Measurements from ENCODE around the gene TMEM72.

The TMEM72 gene

DNA sequence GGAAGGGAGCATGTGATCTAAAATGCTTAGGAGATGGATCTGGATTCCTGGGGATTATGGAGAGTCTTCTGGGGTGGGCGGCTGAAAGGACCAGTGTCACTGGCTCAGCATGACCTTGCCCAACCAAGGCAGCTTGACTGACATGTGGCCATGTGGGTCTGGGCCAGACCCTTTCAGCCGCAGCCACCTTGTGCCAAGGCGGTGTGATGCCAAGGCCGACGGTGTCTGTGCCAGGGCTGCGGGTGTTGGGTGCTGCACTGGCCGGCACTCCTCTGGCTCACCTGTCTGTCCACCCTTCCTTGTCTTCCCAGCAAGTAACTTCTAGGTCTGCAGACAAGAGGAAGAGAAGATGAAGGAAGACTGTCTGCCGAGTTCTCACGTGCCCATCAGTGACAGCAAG, 58.7 kb downstream of the TMEM72 start:
- DNase-seq, result no peak

DNA sequence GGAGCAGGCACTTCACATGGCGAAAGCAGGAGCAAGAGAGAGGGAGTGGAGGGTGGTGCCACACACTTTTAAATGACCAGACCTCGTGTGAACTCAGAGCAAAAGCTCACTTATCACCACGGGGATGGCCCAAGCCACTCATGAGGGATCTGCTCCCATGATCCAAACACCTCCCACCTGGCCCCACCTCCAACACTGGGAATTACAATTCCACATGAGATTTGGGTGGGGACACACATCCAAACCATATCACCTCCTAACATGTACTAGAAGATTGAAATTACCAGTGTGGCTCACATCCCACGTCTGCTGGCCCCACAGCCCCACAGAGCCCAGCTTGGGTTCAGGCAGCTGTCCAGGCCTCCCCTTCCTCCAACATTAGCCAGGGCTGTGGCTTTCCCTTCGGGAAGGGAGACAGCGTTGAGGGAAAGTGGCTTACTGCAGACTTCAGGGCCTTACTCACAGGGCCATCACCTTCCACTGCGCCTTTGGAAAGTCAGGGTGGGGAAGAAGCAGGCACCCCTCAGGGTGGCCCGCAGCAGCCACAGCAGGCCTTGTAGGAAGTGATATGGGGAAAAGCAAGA, 59.8 kb downstream of the TMEM72 start:
- DNase-seq, result no peak

DNA sequence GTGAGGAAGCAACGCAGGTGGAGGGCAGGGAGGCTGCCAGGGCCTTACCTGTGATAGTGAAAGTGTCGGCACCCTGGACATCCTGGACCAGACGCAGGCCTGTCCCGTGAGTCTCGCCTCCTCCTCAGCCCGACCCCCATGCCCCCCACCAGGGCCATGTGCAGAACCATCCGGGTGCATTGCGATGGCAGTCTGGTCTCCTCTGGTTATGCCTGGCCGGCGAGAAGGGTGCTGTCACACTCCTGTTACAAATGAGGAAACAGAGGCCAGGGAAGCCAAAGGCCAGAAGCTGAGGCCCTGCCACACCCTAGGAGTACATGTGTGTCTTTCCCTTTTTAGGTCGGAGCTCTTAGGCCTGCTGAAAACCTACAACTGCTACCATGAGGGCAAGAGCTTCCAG, 60.3 kb downstream of the TMEM72 start:
- DNase-seq, result no peak

DNA sequence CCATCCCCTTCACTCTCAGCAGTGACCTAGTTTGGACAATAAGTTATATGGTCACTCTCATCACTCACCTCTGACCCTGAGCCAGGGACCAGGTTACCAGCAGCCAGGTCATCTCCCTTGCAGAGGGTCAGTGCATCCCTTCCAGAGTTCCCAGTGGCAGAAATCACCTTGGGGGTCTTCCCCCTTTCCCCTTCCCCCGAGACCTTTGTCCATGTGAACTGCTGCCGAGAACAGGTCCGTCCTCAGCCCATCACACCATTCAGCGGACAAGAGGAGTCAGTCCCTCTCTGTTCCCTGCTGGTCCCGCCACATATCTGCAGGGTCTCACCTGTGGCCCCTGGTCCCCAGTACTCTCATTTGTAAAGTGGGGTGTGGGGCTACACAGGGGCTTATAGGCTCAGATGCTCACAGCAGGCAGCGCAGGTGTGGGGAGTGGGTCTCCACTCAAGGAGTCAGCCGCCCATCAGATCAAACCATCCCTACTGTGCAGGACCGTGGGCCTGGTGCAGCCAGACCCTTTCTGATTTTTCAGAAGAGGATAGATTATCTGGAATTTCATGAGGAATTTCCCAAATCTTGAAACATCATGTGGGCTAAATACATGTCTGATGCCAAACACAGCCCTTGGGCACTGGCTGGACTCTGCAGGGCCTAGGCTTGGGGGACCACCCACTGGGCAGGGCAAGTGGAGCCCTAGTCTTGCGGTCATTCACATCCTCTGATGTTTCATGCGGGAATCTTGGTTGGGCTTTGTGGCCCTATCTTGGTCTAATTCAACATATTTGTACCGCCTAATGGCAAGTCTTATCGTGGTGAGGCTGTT, 61.0 kb downstream of the TMEM72 start:
- no peak for DNase-seq

DNA sequence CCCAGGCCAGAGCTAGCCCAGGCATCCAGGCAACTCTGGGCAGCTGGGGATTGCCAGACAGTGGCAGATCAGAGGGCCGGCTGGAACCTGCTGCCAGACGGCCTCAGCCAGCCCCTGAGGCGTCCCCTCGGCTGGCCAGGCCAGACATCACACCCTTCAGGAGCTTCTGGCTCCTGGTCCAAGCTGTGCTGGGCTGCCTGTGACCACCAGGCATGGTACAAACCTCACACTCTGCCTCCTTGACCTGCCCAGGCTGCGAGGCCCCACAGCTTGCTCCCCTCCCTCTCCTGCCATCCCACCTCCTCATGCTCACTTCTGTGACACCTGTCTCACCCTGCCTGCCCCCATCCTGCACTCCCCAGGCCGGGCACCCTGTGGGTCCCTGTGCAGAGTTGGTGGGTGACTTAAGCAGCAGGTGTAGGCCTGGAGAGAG, 61.8 kb downstream of the TMEM72 start:
- no peak for DNase-seq

DNA sequence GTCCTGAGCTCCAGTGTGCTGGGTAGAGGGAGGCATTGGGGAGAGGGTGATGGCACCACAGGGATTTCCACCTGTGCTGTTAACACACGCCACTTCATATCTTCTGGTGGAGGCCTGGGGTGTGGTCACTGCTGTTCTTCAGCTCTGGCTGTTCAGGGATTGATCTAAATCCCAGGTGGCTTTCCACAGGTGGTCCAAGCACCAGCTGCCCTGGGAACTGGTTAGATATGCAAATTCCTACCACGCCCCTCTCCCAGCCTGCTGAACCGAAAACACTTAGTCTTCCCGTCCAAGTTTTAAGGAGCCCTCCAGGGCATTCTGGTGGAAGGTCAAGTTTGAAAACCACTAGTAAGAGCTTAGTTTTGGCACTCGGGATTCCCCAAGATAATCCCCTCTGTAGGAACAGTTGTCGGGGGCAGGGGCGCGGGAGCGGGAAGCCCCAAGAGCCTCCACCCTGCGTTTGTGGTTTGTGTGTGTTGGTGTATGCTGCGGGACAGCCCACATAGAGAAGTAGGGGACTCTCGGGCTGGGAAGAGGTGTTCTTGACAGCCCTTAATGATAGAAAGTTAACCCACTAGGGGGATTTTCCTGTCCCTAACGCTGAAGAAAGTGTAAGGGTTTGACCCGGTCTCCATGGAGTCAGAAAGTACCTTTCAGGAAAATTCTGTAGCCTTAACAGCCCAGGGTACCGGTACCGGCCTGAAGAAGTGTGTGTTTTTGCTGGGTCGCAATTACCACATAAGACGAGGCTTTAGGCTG, 62.4 kb downstream of the TMEM72 start:
- no peak for DNase-seq

DNA sequence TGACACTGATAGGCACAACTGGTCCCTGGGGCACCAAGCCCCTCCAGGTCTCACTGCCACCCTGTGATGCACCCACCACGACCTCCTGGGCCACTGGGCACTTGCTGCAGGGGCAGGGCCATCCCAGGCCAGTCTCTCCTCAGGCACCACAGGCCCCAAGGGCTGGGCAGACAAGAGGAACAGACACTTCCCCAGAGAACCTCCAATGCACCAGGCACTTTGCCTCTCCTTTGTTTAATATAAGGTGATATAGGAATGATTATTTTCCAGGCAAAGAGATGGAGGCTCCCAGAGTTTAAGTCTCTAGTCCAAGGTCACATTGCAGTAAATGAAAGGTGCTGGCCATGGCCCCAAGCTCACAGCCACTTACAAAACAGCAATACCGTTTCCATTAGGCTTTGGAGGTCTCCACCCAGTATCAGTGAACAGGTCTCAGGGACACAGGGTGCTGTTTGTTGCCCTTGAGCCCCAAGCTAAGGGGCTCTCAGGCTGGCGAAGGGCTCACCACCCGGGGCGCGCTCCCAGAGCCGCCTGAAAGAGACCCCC, 63.0 kb downstream of the TMEM72 start:
- DNase-seq, result no peak

DNA sequence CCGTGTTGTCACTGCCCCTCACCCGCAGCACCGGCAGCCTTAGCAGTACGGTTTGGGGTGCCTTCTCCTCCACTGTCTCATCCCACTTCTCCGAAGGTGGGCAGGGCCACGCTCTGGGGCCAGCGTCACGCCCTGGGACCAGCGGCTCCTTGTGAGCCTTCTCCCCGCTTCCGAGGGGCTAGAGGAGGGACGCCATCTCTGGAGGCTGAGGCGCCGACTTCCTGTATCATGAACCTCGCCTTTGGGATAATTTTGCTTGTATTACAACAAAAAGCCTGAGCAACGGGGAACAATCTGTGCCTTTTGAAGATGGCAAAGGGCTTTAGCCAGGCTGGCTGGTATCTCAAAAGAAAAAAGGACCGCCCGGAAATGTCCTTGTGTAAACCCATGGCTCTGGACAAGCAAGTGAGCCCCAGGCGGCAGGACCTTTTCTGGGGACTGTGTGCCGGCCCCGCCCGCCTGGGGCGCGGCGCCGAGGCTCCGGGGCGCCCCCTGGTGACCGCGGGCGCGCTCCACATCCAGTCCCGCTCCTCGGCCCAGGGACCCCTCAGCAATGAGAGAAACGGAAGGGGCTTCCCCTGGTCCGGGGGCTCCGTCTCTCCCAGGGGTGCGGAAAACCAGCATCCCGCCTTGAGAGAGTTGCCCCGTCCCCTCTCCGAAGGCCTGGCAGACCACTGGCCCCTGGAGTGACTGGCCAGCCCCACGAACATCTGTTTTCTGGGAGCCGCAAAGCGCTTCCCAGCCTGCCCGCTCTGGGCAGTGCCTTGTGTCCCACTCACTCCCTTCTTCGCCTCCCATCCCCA, 63.7 kb downstream of the TMEM72 start:
- DNase-seq, result peak; percentile 73

DNA sequence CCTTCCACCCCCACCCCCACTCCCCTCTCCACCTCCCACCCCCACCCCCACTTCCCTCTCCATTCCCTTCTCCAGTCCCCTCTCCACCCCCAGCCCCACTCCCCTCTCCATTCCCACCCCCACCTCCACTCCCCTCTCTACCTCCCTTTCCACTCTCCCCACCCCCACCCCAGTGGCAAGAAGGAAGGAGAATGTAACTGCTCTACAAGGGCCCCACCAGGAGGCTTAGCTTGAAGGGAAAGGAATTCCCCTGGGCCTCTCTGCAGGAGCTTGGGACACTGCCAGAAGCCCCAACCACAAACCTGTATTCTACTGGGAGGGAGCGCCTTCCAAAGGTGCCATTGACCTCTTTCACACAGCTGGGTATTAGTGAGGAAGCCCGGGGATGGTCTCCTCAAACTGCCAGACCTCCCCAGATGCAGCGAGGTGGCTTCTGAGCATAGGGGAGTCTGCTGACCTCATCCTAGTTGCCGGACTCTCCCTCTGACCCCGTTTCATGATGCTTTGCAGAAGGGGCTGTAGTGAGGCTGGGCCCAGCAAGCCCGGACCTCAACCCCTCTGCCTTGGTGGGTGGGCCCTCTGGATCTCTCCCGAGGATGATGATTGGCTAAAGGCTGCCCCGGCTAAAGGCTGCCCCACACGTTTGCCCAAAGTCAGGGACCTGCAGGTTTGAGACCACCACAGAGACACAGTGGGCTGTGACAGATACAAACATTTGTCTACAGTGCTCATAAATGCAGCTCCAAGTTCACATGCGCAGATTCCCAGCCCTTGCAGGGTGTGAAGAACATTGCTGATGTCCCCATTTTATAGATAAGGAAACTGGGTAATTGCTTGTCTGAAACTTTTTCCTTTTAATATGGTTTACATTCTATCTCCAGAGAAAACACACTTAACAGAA, 64.5 kb downstream of the TMEM72 start:
- no peak for DNase-seq

DNA sequence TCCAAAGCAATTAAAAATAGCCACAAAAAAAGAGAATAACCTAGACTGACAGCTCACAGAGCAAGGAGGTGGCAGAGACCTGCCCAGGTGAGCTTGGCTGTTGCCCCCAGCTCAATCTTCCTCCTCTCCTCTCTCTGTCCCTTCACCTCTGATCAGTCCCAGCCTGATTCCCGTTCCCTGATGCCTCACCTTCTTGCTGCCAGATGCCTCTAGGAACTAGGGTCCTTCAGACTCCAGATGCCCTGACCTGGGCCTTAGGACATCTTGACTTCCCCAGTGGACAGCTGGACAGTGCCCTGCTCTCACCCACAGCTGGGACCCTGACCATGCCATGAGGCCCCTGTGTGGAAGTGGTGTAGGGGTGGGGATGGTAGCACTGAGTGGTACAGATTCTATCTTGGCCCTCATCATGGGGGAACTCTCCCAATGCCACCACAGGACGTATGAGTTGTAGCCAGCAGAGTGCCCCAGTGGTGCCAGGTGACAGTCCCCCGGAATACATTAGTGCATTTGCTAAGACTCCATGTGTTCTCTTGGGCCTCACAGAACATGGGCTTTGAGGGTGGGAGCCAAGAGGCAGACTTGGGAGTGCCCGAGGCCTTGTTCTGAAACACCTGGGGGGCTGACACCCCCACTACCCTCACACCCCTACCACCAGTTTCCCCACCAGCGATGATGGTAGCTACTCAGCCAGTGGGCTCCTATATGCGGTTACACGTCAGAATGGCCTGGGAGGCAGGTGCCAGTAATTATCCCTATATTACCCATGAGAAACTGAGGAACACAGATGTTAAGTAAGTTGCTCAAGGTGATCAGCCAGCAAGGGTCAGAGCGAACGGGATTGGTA, 65.4 kb downstream of the TMEM72 start:
- no peak for DNase-seq

DNA sequence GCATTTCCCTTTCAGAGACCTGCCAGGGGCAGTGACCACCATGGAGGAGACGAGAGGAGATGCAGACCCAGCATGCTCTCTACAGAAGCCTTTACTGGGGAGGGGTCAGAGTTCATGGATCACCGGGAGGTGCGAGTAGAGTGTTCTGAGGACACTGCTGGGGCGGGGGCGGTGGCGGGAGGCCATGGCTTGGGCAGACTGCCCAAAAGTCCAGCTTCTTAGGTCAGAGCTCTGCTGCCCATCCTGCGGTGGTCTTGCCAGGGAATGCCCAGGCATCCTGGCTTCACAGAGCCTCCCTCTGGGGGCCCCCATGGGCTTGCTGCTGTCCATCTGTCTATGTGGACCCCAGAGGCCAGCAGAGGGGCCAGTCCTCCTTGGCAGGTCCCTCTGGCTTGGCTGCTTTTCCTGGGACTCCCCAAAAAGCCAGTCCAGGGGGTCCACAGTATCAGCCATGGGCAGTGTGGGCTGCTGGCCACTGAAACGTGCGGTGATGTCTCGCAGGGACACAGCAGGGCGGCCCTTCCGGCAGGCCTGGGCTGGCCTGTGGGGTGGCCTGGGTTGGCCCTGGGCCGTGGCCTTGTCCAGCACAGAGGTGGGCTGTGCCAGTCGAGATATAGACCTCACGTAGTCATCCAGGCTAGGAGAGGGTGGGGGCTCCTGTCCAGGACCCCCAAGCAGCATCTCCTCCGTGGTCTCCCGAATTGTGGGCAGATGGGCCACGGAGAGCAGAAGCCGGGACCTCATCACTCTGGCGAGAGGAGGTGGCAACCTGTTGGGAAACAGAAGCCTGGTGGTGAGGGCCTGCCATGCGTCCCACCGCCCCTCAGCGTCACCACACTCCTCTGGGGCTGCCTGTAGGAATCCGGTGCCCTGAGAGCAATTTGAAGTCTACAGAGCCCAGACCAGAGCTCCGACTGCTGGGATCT, 66.4 kb downstream of the TMEM72 start:
- DNase-seq, result no peak

DNA sequence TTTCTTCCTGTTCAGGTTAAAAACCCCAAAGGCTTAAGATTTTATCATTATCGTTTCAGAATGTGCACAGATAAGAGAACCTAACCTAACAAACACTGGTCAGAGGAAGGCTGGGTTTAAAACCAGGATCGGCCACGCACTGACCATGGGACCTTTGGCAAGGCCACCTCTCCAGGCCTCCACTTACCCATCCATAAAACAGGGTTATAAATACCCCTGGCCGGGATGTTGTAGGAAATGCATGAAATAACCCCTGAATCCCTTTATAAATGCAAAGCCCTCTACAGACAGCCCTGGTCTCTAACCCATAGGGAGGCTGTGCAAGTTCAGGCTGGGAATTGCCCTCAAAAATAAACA, 67.1 kb downstream of the TMEM72 start:
- no peak for DNase-seq

DNA sequence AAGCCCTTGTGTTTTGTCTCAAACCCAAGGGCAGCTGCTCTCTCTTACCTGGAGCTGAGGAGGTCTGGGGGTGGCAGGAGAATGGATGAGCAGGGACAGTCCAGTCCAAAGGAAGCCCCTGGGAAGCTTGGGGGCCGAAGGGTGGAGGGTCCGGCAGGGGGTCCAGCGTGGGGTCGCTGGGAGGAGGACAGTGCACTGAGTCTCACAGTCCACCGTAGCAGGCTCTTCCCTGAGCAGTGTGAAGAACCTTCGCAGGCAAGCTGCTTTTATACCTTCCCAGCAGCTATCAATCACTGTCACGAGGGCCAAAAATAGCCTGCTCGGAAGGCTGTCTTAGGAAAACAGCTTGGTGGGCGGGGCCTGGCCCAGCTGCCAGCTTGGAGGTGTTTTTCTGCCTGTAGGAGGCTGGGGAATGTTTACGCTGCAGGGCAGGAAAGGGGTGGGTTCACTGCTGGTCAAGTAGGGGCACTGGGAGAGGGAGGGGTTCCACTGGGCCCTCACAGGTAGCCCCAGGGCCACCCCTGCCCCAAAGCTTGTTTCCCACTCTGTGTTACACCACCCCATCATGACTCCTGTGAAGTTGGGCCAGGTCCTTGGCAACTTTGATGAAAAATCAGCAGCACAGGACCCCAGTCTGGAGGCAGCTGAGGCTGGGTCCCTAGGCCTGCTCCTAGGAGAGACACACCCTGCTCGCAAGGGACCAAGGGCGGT, 67.6 kb downstream of the TMEM72 start, which contains the start of gene DEPP1:
Gene DEPP1, minus strand, starts transcription at position 240 of the 711 bp plus-strand sequence. CDS start 779 bp downstream, outside the sequence.
- no peak for DNase-seq

DNA sequence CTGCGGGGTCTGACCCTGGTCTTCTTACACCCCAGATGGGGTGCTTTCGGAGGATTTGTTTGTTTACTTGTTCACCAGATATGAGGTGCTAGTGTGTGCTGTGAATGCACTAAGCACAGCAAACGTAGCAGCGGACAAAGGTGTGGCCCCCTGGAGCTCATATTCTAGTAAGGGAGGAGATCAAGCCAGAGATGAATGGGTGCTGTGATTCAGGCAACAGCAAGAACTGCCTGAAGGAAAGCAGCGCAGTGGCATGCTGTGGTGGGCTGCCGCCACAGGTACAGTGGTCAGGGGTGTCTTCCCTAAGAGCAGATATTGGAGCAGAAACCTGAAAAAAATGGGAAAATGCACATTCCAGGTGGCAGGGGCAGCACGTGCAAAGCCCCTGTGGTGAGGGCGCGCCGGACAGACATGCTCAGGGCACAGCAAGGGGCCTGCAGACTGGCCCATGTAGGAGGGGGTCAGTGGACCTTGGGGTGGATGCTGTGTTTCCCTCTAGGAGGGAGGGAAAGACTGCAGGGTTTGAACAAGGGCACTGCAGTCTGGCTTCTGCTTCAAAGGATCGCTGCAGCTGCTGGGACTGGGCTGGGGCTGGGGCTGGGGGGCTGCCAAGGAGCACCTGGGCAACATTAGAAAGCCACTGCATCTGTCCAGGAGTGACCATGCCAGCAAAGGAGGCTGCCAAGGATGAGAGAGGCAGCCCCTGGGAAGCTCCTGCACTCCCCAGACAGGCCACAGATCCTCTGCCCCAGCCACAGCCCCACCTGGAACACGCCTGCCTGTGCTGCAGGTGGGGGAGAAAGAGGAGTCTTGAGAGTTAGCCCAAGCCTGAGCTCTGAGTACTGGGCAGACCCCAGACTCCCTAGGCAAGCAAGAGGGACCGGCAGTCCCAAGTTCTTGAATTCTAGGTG, 68.4 kb downstream of the TMEM72 start:
- no peak for DNase-seq

DNA sequence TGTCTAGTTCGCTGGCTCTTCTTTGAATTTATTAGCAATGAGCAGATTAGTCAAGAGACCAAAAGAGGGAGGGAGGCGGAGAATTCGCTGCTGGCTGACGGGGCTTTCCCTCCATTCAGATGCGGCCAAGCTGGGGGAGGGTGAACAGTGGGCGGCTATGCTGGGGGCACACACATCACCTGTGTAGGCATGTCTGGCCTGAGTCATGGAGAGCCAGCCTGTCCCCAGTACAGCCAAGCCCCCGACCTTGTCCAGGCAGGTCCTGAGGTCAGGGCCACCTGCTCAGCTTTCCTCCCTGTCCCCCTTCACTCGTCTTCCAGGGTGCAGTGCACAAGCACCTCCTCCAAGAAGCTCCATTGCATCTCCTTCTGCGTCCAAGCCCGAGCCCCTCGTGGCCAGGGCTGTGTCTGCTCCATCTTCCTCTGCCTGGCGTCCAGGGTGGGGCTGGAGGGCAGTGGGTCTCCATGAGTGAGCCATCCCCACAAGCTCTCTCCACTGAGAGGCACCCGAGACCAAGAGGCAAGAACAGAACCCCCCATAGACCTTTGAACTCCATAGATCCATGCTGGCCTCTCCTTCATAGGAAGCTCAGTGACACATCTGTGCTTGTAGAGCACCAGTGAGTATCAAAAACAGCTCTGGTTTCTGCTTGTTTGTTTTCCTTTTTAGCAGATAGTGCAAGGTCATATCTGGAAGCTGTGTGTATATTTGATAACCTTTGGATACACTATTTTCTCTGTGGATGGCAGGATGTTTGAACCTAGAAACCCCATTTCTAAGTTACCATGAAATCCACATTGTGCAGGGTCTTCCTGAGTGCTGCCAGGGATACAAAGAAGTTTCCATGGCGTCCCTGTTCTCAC, 69.4 kb downstream of the TMEM72 start:
- DNase-seq, result no peak

Measured in CD4-positive, alpha-beta T cell treated with Interleukin-12 subunit alpha and Interleukin-12 subunit beta, for 1 hour (primary cell).